SKM-1 (cell line): ENCODE data around the gene NECAB2.

Experiments
- DNase-seq: peaks from one replicate; lab custom pipeline; 2025; ENCODE audit not compliant: unreplicated experiment; lab: John Stamatoyannopoulos, UW

The NECAB2 gene

GRCh38 chr16:83967838-83968305 lies at the start of gene NECAB2:
NECAB2 (plus strand) TSS chr16:83968244; CDS start chr16:83968649, 405 bp downstream.
- DNase-seq = no peak

- DNase-seq = no peak
Observed at GRCh38 chr16:83920894-83921491, 47.1 kb upstream of the NECAB2 start.

GRCh38 chr16:83923581-83924365 lies 44.3 kb upstream of the NECAB2 start:
- no peak for DNase-seq

DNA sequence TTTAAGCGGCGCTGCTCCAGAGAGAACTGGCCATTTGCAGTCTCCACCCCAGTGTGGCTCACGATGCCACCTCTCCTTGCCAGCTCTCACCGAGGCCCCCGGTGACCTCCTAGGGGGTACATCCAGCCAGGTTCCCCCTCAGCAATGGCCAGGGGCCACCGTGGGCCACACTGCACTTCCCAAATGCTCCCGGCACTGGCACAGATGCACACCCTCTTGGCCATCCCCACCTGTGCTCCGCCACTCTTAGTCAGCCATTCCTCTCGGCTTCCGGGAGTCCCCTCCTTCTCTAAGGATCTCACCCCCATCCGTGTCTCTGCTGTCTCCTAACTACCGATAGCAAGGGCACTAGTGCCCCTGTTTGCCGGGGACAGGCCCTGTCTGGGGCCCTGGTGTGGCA lies 43.4 kb upstream of the NECAB2 start:
- DNase-seq = no peak

DNA sequence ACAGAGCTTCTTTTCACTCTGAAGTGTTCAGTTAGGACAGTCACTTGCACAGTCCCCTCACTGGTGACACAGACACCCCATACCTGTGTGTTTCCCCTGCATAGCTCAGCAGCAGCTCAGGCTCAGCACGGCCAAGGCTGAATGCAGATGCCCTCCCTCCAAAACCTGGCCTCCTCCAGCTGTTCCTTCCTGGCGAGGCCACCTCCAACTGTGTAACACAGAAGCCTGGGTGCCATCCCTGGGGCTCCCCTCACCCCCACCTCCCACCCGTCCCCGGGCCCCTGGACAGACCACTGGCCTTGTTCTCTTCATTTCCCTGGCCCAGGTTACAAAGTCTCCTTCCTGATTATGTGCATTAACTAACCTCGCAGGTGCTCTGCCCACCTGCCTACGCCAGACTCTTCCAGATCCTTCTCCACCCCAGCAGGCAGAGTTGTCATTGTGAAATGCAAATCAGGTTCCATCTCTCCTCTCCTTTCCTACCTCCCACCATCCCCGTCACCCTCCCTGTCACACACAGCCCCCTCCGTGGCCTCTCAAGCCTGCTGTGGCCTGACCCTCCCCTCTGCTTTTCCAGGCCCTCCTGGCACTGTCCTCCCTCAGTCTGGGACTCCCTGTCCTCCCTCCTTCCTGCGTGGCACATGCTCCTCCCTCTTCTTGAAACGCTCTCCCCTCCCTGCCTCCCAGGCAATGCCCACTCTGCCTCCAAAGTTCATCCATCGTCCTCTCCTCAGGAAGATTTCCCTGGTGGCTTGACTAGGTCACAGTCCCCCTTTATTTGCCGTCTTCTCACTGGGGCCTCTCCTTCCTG lies 42.7 kb upstream of the NECAB2 start:
- DNase-seq = no peak

DNA sequence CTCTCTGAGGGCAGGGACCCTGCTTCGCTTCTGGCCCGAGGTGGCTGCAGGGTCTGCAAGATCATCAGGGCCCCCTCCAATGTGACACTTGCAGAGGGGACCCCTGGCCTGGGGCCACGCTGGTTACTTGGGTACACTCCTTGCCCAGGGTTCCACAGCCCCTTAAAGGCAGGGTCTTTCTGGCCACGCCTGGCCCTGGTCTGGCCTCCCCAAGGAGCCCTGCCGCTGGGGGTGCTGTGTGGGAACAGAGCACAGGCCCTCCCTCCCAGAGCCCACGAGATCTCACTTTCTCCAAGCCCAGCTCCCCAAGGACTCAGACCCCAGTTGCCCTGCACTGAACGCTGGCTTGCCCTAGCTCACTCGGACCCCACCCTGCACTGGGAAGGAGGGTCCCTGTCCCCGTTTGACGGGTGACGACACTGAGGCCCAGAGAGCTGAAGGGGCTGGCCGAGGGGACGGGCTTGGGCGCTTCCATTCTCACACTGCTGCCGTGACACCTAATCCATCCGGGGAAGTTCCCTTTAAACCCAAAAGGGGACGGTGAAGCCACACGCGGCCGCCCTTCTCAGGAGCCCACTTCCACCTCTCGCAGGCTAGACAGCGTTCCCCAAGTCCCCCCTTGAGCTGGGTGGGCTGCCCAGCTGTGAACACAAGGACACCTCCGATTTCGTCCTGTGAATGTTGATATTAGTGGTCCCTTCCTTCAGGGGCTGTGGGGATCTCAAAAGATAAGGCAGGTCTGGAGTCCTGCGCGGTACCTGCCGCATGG lies 41.9 kb upstream of the NECAB2 start:
- no peak for DNase-seq

DNA sequence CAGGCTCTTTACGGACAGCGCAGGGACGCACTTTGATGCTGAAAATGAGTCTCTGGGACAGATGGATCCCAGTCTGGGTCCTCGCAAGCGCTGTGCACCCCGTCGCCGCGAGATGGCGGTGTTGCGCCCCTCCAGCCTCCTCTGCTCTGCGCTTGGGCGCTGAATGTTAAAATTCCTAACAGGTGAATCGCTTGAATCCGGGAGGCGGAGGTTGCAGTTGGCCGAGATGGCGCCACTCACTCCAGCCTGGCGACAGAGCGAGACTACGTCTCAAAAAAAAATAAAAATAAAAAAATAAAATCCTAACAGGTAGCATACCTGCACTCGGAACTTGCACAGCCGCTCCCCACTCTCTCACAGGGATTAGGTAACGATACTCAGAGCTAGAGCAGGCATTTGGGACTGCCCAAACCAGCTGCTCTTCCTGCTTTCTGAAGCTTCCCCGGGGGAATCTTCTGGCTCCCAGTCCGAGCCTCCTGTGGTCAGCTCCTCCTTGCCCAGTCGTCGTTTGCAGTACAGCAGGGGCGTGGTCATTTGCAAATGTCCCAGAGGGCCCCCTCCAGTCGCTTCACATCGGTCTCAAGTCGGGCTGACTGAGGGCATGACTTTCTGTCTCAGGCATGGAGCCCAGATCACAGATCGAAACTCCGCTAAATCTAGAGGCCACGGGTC lies 41.2 kb upstream of the NECAB2 start:
- DNase-seq = no peak

GRCh38 chr16:83928341-83929055 lies 39.5 kb upstream of the NECAB2 start:
- DNase-seq = no peak

- DNase-seq = no peak
Observed at GRCh38 chr16:83929811-83930555, 38.1 kb upstream of the NECAB2 start.

DNA sequence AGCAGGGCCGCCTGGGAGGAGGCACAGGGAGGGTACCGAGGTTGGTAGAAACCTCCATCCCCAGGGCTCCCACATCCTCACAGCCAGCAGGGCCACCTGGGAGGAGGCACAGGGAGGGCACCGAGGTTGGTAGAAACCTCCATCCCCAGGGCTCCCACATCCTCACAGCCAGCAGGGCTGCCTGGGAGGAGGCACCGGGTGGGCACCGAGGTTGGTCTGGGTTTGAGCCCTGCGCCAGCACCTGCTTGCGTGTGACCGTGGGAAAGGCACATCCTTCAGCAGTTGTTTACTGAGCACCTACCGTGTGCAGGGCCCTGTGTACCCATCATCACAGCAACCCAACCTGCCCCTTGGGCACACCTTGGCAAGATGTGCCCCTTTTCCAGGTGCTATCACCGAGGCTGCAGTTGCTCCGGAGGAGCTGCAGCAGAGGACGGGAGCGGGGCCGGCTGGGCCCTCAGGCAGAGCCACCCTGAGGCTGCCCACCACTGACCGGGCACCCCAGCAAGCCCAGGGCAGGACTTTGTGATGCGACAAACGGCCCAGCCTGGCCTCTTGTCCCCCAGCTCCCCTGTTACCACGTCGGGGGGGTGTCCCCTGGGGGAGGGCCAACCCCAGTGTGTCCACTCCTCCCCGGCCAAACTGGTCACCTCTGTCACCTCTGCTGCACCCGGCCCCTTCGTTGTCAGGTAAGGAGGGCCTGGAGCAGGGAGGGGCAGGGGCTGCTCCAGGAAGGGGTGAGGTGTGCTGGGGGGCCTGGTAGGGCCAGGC lies 37.1 kb upstream of the NECAB2 start:
- no peak for DNase-seq

GRCh38 chr16:83931556-83931955 lies 36.5 kb upstream of the NECAB2 start:
- DNase-seq = no peak

DNA sequence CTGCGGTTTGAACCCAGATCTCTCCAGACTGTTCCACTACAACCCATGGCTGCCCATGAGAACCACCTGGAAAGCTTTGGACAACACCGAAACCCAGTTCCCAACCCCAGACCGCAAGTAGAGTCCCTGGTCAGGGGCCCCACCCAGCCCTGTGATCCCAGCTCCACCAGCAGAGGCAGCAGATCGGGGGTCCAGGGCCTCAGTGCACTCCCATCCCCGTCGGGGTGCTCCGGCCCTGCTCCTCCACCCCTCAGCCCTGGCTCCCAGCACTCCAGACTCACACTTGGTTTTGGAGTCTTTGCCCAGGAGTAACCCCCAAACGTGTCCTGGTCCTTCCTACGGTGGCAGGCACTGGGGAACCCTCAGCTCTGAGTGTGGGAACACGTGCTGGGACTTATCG lies 35.7 kb upstream of the NECAB2 start:
- DNase-seq = no peak

GRCh38 chr16:83932955-83933673 lies 34.9 kb upstream of the NECAB2 start:
- DNase-seq = no peak

- DNase-seq = no peak
Observed at GRCh38 chr16:83933885-83934683, 34.0 kb upstream of the NECAB2 start.

DNA sequence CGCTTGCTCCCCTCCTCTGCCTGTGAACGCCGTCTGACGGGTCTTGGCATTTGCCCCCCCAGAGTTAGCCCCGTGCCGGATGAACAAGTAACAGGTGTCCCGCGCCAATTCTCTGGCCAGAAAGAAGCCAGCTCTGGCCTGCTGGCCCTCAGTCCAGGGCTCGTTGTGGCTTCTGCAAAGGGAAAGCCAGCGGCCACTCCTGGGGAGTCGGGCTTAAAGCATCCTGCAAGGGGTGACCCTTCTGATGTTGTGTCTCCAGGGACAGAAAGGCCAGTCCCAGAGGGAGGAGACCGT lies 33.4 kb upstream of the NECAB2 start:
- DNase-seq = no peak

GRCh38 chr16:83935005-83935857 lies 32.8 kb upstream of the NECAB2 start:
- no peak for DNase-seq
